Inflammatory macrophage treated with lipopolysaccharide for 1 hour (primary cell): ENCODE results near the gene RNU7-1.

ENCODE experiments used
- DNase-seq, 2 donors: peaks; one replicate each; pipeline ENCODE4 v3.0.0-alpha.2; 2020 to 2022

RNU7-1 gene

GRCh38 chr12:6954316-6955107 lies 10.9 kb downstream of the RNU7-1 start:
- DNase-seq = no peak

- no peak for DNase-seq
Measured at GRCh38 chr12:6955108-6956020, 11.7 kb downstream of the RNU7-1 start.

- no peak for DNase-seq
Measured at GRCh38 chr12:6956021-6956727, 12.6 kb downstream of the RNU7-1 start.

GRCh38 chr12:6957151-6957701 lies 13.6 kb downstream of the RNU7-1 start:
- DNase-seq = no peak

GRCh38 chr12:6957741-6958608 lies 14.4 kb downstream of the RNU7-1 start:
- DNase-seq = no peak

- no peak for DNase-seq
Measured at GRCh38 chr12:6958609-6959057, 15.0 kb downstream of the RNU7-1 start.

- DNase-seq = peak; percentile 78 to 85
Measured at GRCh38 chr12:6959058-6959804, 15.6 kb downstream of the RNU7-1 start.

GRCh38 chr12:6959805-6960592 lies 16.4 kb downstream of the RNU7-1 start:
- DNase-seq = no peak

GRCh38 chr12:6960593-6961277 lies 17.1 kb downstream of the RNU7-1 start:
- DNase-seq = no peak

- peak; percentile 92 to 95 for DNase-seq
Measured at GRCh38 chr12:6961278-6961694, 17.7 kb downstream of the RNU7-1 start.

GRCh38 chr12:6961695-6962284 lies 18.2 kb downstream of the RNU7-1 start:
- DNase-seq = peak in 1 of 2 donors; percentile 48

GRCh38 chr12:6962285-6963015 lies 18.8 kb downstream of the RNU7-1 start:
- no peak for DNase-seq

GRCh38 chr12:6963016-6963731 lies 19.6 kb downstream of the RNU7-1 start:
- DNase-seq = no peak

- no peak for DNase-seq
Measured at GRCh38 chr12:6963791-6964413, 20.3 kb downstream of the RNU7-1 start.

- DNase-seq = no peak
Measured at GRCh38 chr12:6964605-6965025, 21.0 kb downstream of the RNU7-1 start.

- DNase-seq = peak; percentile 77 to 95
Measured at GRCh38 chr12:6965026-6965661, 21.5 kb downstream of the RNU7-1 start.

- no peak for DNase-seq
Measured at GRCh38 chr12:6965714-6966113, 22.1 kb downstream of the RNU7-1 start.
